HEK293 (cell line): ENCODE results near the gene CLEC4F.

Experiments used
- SP7 ChIP-seq: fragments of 450-650 bp; formaldehyde crosslinking; IDR thresholded peaks from 2 replicates; pipeline ENCODE4 v1.5.1; 2016; ENCODE audit warnings: missing biosample characterization, missing genetic modification characterization
- ZFP37 ChIP-seq: fragments of 450-650 bp; formaldehyde crosslinking; IDR thresholded peaks from 2 replicates; pipeline ENCODE4 v1.5.1; 2016; ENCODE audit warnings: missing biosample characterization, missing genetic modification characterization

GRCh38 chr2:70828115-70828514, 7.7 kb upstream of the CLEC4F start:
- TF ChIP-seq ZFP37 (tag by site-specific recombination), result no peak
- no peak for TF ChIP-seq SP7
